Panc1 (cell line): Measurements from ENCODE around the gene MACROD2. TPM values are rescaled to one million over a fixed set of nuclear protein-coding genes. Genes with fewer than 3 reads are reported as not detected.

ENCODE experiments used
- ATAC-seq: fragments of 200-7000 bp; cut with Tn5 transposase; 2 replicates; pipeline ENCODE4 v1.9.1; 2020; ENCODE audit warnings: mild to moderate bottlenecking, moderate library complexity
- BruUV-seq: library from RNA; stranded (reverse); fragments of 400-500 nt; replicated peaks from 2 replicates; lab custom pipeline; 2021; lab: Mats Ljungman, UMichigan
- CTCF ChIA-PET: fragments of 300-600 bp; sonication (Branson Sonifier 250); formaldehyde crosslinking; loops from one replicate; lab custom pipeline; 2022; ENCODE audit warnings: antibody characterized with exemption; lab: Charles Lee
- POLR2A ChIA-PET: fragments of 300-600 bp; sonication (Branson Sonifier 250); formaldehyde crosslinking; loops from one replicate; lab custom pipeline; 2022; ENCODE audit warnings: antibody characterized with exemption; lab: Charles Lee
- DNase-seq: peaks from one replicate; pipeline ENCODE4 v3.0.0-alpha.2; 2010; ENCODE audit warnings: low read depth, low spot score
- H3K27ac ChIP-seq: 2 replicates; pipeline ENCODE4 v1.5.1; 2011; ENCODE audit warnings: mild to moderate bottlenecking, low read length, inconsistent platforms
- H3K27me3 ChIP-seq: fragments of 200-500 bp; sonication (Bioruptor generic); 2 replicates; pipeline ENCODE4 v1.6.0; 2014; ENCODE audit warnings: low read length, inconsistent platforms; ENCODE audit not compliant: control insufficient read depth, insufficient read depth
- H3K36me3 ChIP-seq: fragments of 200-500 bp; sonication (Bioruptor generic); 2 replicates; pipeline ENCODE4 v1.5.1; 2014; ENCODE audit warnings: inconsistent platforms, mild to moderate bottlenecking, low read length, moderate library complexity; ENCODE audit not compliant: control insufficient read depth, insufficient read depth
- H3K4me1 ChIP-seq: 2 replicates; pipeline ENCODE4 v1.5.1; 2011; ENCODE audit warnings: inconsistent platforms, mild to moderate bottlenecking, low read length, moderate library complexity; ENCODE audit not compliant: control insufficient read depth, insufficient read depth
- H3K4me3 ChIP-seq, 2 experiments: 2 replicates each; pipeline ENCODE4 v1.5.1; 2011 to 2012; ENCODE audit warnings: low read depth in 2 of 2, low read length in 2 of 2, mild to moderate bottlenecking in 2 of 2, inconsistent platforms in 1 of 2, moderate library complexity in 1 of 2
- H3K9me3 ChIP-seq: fragments of 200-500 bp; sonication (Bioruptor generic); 2 replicates; pipeline ENCODE4 v1.5.1; 2014; ENCODE audit warnings: low read depth, mild to moderate bottlenecking, inconsistent platforms, low read length, moderate library complexity; ENCODE audit not compliant: control insufficient read depth, insufficient read depth
- POLR2AphosphoS5 ChIP-seq: IDR thresholded peaks from 2 replicates; pipeline ENCODE4 v1.6.1; 2012; ENCODE audit warnings: mild to moderate bottlenecking, low read depth, low read length, moderate library complexity
- SIN3A ChIP-seq: IDR thresholded peaks from 2 replicates; pipeline ENCODE4 v1.6.1; 2012; ENCODE audit warnings: low read depth, mild to moderate bottlenecking, low read length, moderate library complexity, borderline replicate concordance; ENCODE audit not compliant: insufficient read depth
- TCF7L2 ChIP-seq: IDR thresholded peaks from 2 replicates; pipeline ENCODE4 v1.6.1; 2011; ENCODE audit warnings: mild to moderate bottlenecking, low read depth, low read length, inconsistent platforms
- in situ Hi-C: cut with HindIII; loops from 2 replicates; pipeline ENCODE4 v1.10.0; 2016; ENCODE audit warnings: low sequenced_read_pairs, low pct_unique_long_range_greater_than_20kb
- intact Hi-C: fragments of 100-400 bp; cut with micrococcal nuclease; formaldehyde crosslinking; loops from one replicate; pipeline ENCODE4 v1.10.0; 2022; ENCODE audit not compliant: unreplicated experiment
- total RNA-seq: library from RNA; stranded (reverse); gene quantifications from one replicate; pipeline ENCODE4 v1.2.1, GENCODE V29; 2021; ENCODE audit not compliant: unreplicated experiment
- TF ChIP-seq, protein P1 (sequence below), 2 experiments: IDR thresholded peaks; 2 replicates each; pipeline ENCODE4 v1.6.1; 2011 to 2012; ENCODE audit warnings: low read depth in 2 of 2, control low read depth in 1 of 2, low read length in 1 of 2, mild to moderate bottlenecking in 1 of 2, moderate library complexity in 1 of 2; ENCODE audit not compliant: insufficient read depth in 1 of 2
- TF ChIP-seq, protein P2 (sequence below): fragments of 450-650 bp; IDR thresholded peaks from 2 replicates; pipeline ENCODE4 v1.5.1; 2017; ENCODE audit warnings: mild to moderate bottlenecking

MACROD2 gene
- total RNA-seq, 1 experiment from 2014 or later, result 1.2 TPM

DNA sequence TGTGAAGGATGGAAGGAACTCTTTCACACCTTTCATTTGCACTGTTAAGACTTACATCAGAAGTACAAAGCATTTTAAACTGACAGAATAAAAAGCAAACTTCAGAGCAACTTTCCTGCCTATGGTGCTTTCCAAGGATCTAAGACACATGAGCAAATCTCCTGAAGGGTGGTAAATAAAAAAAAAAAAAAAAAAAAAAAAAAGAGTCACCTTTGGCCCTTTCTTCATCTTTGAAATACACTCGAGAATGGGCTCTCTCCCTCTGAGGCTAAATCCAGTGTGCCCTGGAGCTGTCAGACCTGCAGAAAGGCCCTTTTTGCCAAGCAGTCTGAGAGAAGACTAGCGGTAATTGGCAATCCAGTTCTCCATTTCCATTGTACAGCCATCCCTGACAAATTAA lies 1455.9 kb downstream of the MACROD2 start:
- CTCF ChIA-PET, result no interaction called here
- intact Hi-C loops, result no loop called here
- no TSS peak for BruUV-seq

DNA sequence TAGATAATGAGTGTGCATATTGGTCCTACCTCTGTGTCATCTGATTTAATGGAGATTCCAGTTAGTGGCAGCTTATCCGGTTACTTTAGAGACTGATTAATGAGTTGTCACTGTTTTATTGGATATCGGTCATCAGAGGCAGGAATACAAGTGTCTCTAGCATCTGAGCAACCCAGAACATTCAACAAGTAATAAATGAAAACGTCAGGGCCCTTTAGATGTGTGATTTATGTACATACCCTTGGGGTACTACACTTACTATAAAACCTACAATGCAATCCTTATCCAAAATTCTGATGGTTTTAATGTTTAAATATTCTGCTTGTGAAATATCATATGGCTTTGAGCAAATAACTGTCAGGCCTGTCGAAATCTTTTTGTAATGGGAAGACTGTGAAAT lies 1460.0 kb downstream of the MACROD2 start:
- H3K36me3 ChIP-seq, result no peaks in the 10 kb centered on the region
- H3K27ac ChIP-seq, result no peak overlapping the region
- no peak for ATAC-seq
- H3K4me1 ChIP-seq, result no peaks in the 10 kb centered on the region
- no peak for DNase-seq
- CTCF ChIA-PET, result no interaction called here
- H3K4me3 ChIP-seq, result no peak overlapping the region
- TF ChIP-seq, protein P1, sequence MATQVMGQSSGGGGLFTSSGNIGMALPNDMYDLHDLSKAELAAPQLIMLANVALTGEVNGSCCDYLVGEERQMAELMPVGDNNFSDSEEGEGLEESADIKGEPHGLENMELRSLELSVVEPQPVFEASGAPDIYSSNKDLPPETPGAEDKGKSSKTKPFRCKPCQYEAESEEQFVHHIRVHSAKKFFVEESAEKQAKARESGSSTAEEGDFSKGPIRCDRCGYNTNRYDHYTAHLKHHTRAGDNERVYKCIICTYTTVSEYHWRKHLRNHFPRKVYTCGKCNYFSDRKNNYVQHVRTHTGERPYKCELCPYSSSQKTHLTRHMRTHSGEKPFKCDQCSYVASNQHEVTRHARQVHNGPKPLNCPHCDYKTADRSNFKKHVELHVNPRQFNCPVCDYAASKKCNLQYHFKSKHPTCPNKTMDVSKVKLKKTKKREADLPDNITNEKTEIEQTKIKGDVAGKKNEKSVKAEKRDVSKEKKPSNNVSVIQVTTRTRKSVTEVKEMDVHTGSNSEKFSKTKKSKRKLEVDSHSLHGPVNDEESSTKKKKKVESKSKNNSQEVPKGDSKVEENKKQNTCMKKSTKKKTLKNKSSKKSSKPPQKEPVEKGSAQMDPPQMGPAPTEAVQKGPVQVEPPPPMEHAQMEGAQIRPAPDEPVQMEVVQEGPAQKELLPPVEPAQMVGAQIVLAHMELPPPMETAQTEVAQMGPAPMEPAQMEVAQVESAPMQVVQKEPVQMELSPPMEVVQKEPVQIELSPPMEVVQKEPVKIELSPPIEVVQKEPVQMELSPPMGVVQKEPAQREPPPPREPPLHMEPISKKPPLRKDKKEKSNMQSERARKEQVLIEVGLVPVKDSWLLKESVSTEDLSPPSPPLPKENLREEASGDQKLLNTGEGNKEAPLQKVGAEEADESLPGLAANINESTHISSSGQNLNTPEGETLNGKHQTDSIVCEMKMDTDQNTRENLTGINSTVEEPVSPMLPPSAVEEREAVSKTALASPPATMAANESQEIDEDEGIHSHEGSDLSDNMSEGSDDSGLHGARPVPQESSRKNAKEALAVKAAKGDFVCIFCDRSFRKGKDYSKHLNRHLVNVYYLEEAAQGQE (IDR thresholded peaks at IDR 0.05; ENCODE audit: insufficient read depth in 1 of 2, low read depth in 2 of 2, low read length in 1 of 2), result no peak
- TF ChIP-seq POLR2AphosphoS5 (no peak), TCF7L2 (no peak), SIN3A (no peak)
- TF ChIP-seq, protein P2, sequence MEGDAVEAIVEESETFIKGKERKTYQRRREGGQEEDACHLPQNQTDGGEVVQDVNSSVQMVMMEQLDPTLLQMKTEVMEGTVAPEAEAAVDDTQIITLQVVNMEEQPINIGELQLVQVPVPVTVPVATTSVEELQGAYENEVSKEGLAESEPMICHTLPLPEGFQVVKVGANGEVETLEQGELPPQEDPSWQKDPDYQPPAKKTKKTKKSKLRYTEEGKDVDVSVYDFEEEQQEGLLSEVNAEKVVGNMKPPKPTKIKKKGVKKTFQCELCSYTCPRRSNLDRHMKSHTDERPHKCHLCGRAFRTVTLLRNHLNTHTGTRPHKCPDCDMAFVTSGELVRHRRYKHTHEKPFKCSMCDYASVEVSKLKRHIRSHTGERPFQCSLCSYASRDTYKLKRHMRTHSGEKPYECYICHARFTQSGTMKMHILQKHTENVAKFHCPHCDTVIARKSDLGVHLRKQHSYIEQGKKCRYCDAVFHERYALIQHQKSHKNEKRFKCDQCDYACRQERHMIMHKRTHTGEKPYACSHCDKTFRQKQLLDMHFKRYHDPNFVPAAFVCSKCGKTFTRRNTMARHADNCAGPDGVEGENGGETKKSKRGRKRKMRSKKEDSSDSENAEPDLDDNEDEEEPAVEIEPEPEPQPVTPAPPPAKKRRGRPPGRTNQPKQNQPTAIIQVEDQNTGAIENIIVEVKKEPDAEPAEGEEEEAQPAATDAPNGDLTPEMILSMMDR, result no peak
- H3K27me3 ChIP-seq, result no peaks in the 10 kb centered on the region
- intact Hi-C loops, result no loop called here
- POLR2A ChIA-PET, result no interaction called here
- no peaks in the 10 kb centered on the region; the same call in 1 of the 2 replicates for H3K9me3 ChIP-seq
- no TSS peak for BruUV-seq
- in situ Hi-C loops, result no loop called here

More for the DNA sequence above, 1455.9 kb downstream of the MACROD2 start:
- POLR2A ChIA-PET, result no interaction called here
- in situ Hi-C loops, result no loop called here
- no peak overlapping the region for H3K27ac ChIP-seq
- H3K4me1 ChIP-seq, result no peaks in the 10 kb centered on the region
- H3K27me3 ChIP-seq, result no peaks in the 10 kb centered on the region
- DNase-seq (no peak), ATAC-seq (no peak)
- TF ChIP-seq TCF7L2, result no peak
- TF ChIP-seq, protein P2, result no peak
- TF ChIP-seq, protein P1 (IDR thresholded peaks at IDR 0.05; ENCODE audit: insufficient read depth in 1 of 2, low read depth in 2 of 2, low read length in 1 of 2), result no peak
- no peaks in the 10 kb centered on the region for H3K36me3 ChIP-seq
- no peaks in the 10 kb centered on the region for H3K9me3 ChIP-seq
- H3K4me3 ChIP-seq, result no peak overlapping the region
